Measurements from ENCODE around the gene TP53I3. TPM values are rescaled to one million over a fixed set of nuclear protein-coding genes. Genes with fewer than 3 reads are reported as not detected.
A peak's percentile ranks its signal among the peaks of the same experiment; 100 is the strongest.

TP53I3 gene
- total RNA-seq, 4 donors from 2014 or later: 69.5 to 129 (median 84.7) TPM

DNA sequence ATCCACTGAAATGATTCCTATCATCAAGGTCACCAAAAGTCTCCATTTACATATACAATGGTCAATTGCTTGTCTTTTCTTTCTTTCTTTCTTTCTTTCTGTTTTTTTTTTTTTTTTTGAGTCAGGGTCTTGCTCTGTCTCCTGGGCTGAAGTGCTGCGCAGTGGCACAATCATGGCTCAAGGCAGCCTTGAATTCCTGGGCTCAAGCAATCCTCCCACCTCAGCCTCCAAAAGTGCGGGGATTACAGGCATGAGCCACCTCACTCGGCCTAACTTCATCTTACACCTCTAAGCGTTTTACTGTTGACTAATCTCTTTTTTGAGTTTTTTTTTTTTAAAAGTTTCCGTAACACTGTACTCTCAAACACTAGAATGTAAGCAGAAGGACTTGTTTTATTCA lies 9.4 kb downstream of the TP53I3 start:
- peaks cover 0 to 55% (median 0%) of the 10 kb centered on the region in 3 donors for H3K36me3 ChIP-seq
- peaks cover 15 to 43% (median 15%) of the 10 kb centered on the region in 3 donors for H3K4me1 ChIP-seq
- TF ChIP-seq CTCF (IDR thresholded peaks at IDR 0.05) (no peak), POLR2A (IDR thresholded peaks at IDR 0.05) (no peak)
- no peaks in the 10 kb centered on the region for H3K9me3 ChIP-seq
- peak overlapping the region; percentile 97 to 100 (median 98) for H3K27ac ChIP-seq
- no peaks in the 10 kb centered on the region for H3K27me3 ChIP-seq
- whole genome bisulfite sequencing, 2 donors: 42 to 54% methylated on average over 5 of the region's 5 CpGs
- peak overlapping the region; percentile 60 to 86 (median 76) for H3K4me3 ChIP-seq
- intact Hi-C loops (cut with DNase I): loop anchor here (10.0 kb wide), 1 partner anchor 150 kb away; the partner anchor contains the start of gene ATAD2B
- DNase-seq: no peak

DNA sequence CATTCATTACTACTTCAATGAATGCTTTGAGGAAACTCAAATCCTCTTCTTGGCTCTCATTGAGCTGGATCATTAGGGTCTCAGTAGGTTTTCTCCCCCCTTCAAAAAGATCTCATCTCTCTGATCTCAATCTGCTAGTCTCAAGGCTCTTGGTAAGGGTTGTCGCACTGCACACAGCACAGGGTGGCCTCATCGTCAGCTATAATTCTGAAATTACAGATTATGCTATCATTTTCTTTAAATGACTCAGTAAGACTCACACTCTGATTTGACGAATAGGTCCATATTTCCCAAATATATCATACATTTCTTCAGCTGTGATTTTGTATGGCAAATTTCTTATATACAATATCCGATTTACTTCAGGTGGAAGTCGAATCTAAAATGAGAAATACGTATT lies 10.8 kb downstream of the TP53I3 start:
- Histone ChIP-seq H3K4me1 (peaks cover 15 to 41% (median 15%) of the 10 kb centered on the region in 3 donors), H3K27ac (no peak overlapping the region), H3K4me3 (no peak overlapping the region), H3K27me3 (no peaks in the 10 kb centered on the region), H3K36me3 (peaks cover 5 to 55% (median 9%) of the 10 kb centered on the region in 3 donors), H3K9me3 (no peaks in the 10 kb centered on the region)
- TF ChIP-seq POLR2A (IDR thresholded peaks at IDR 0.05) (no peak), CTCF (IDR thresholded peaks at IDR 0.05) (no peak)
- DNase-seq: no peak
- WGBS, 2 donors: 83 to 88% methylated on average over 6 of the region's 6 CpGs
- intact Hi-C loops (cut with DNase I): loop anchor here (10.0 kb wide), 1 partner anchor 149 kb away; the partner anchor contains the start of gene ATAD2B

GRCh38 chr2:24072259-24072658 lies 12.4 kb downstream of the TP53I3 start:
- Histone ChIP-seq H3K36me3 (peaks cover 5 to 67% (median 9%) of the 10 kb centered on the region in 3 donors), H3K27ac (no peak overlapping the region), H3K4me1 (peaks cover 5 to 26% (median 11%) of the 10 kb centered on the region in 3 donors), H3K4me3 (no peak overlapping the region), H3K9me3 (no peaks in the 10 kb centered on the region), H3K27me3 (no peaks in the 10 kb centered on the region)
- WGBS, 2 donors: 89 to 96% methylated on average over 4 of the region's 4 CpGs
- DNase-seq: no peak
- no peak for TF ChIP-seq CTCF (IDR thresholded peaks at IDR 0.05)
- TF ChIP-seq POLR2A (IDR thresholded peaks at IDR 0.05): no peak
- intact Hi-C loops (cut with DNase I): loop anchor here (10.0 kb wide), 1 partner anchor 147 kb away; the partner anchor contains the start of gene ATAD2B

DNA sequence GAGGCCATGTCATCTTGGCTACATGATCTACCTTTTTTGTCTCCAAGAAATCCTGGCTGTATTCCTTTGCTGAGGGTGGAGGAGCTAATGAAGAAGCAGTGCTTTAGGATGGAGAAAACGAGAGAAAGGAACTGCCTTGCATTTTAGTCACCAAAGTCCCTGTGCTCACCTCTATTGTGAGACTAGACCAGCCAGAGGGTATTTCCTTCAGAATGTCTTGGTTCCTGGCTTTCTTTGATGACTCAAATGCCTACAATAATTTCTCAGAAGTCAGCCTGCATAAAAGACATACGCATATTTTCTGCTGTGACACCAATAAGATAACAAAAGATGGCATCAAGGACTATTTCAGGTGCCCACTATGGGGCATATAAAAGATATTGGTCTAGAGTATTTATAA lies 19.3 kb downstream of the TP53I3 start:
- Histone ChIP-seq H3K27me3 (no peaks in the 10 kb centered on the region), H3K27ac (no peak overlapping the region), H3K4me1 (no peaks in the 10 kb centered on the region), H3K36me3 (peaks cover 5 to 78% (median 9%) of the 10 kb centered on the region in 3 donors), H3K9me3 (no peaks in the 10 kb centered on the region), H3K4me3 (no peak overlapping the region)
- WGBS, 2 donors: 57 to 75% methylated on average over 2 of the region's 2 CpGs
- no peak for TF ChIP-seq CTCF (IDR thresholded peaks at IDR 0.05)
- no peak for DNase-seq
- intact Hi-C loops (cut with DNase I): no loop called here

DNA sequence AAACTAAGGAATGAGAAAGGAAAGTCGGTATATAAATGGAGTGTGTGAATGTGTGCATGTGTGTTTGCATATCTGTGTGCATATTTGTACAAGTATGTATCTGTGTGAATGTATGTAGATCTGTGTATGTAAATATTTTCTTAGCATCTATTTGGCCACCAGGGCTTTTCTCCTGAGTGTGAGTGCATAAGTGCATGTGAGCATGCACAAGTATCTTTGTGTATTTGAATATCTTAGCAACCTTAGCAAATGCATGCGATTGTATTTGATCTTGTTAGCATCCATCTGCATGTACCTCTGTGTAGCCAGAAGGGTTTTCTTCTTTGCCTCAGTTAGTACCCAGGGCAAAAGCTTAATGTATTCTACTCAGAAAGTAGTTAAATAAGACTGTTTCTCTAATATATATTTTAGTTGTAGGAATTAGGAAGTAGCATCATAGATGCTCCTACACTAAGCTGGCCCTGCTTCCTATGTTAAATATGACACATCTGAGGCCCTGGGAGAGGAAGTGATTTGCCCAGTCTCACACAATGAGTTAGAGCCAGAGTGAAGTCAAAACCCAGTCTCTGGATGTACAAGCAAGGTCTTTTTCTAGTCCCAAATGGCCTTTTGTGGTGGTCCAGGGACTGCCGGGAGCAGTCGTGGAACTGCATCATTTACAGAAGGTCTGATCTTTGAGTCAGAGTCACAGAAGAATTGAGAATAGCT lies 25.9 kb downstream of the TP53I3 start:
- Histone ChIP-seq H3K27me3 (no peaks in the 10 kb centered on the region), H3K4me1 (no peaks in the 10 kb centered on the region), H3K9me3 (no peaks in the 10 kb centered on the region), H3K36me3 (peaks cover 0 to 15% (median 0%) of the 10 kb centered on the region in 3 donors), H3K27ac (no peak overlapping the region), H3K4me3 (no peak overlapping the region)
- intact Hi-C loops (cut with DNase I): no loop called here
- 73 to 74% methylated on average over 3 to 4 of the region's 4 CpGs for WGBS, 2 donors
- no peak for DNase-seq
- TF ChIP-seq POLR2A (IDR thresholded peaks at IDR 0.05): no peak
- no peak for TF ChIP-seq CTCF (IDR thresholded peaks at IDR 0.05)
